Fibroblast of skin of left quadriceps (primary cell): Measurements from ENCODE around the gene BCR.
"Not testable (repeated sequence)": the region's sequence is repeated elsewhere in the genome, so short reads cannot be mapped to it uniquely, and the experiment has no call there.

Source experiments
- DNase-seq, 2 experiments: peaks; one replicate each; pipeline ENCODE4 v3.0.0-alpha.2; 2013; ENCODE audit warnings: low read depth in 2 of 2

Gene BCR

GRCh38 chr22:23180301-23180892, at the start of gene BCR:
Gene BCR (plus strand): TSS chr22:23180509. CDS start chr22:23180961, 452 bp downstream.
- DNase-seq: peak; percentile 25 to 27

- no peak for DNase-seq
Measured at GRCh38 chr22:23130697-23131096, 49.6 kb upstream of the BCR start.

- DNase-seq: no peak
Measured at GRCh38 chr22:23131931-23132330, 48.4 kb upstream of the BCR start.

GRCh38 chr22:23132376-23133091, 47.8 kb upstream of the BCR start:
- no peak for DNase-seq

- no peak for DNase-seq
Measured at GRCh38 chr22:23133922-23134321, 46.4 kb upstream of the BCR start.

GRCh38 chr22:23136991-23137390, 43.3 kb upstream of the BCR start:
- not testable (repeated sequence) for DNase-seq

- DNase-seq: no peak
Measured at GRCh38 chr22:23137468-23137867, 42.8 kb upstream of the BCR start.

GRCh38 chr22:23137905-23138561, 42.3 kb upstream of the BCR start:
- DNase-seq: no peak

- no peak for DNase-seq
Measured at GRCh38 chr22:23138584-23139435, 41.5 kb upstream of the BCR start.

GRCh38 chr22:23140385-23140784, 39.9 kb upstream of the BCR start:
- DNase-seq: no peak

- no peak for DNase-seq
Measured at GRCh38 chr22:23142546-23143105, 37.7 kb upstream of the BCR start.

GRCh38 chr22:23143119-23143518, 37.2 kb upstream of the BCR start:
- DNase-seq: no peak

GRCh38 chr22:23144432-23144831, 35.9 kb upstream of the BCR start:
- DNase-seq: no peak

- peak; percentile 94 to 96 for DNase-seq
Measured at GRCh38 chr22:23144932-23145877, 35.1 kb upstream of the BCR start, which contains the start of gene RAB36. Gene RAB36 (plus strand): TSS chr22:23145477. CDS start chr22:23146617, 1,140 bp downstream.

GRCh38 chr22:23145878-23146470, 34.3 kb upstream of the BCR start:
- no peak for DNase-seq

- no peak for DNase-seq
Measured at GRCh38 chr22:23146478-23147205, 33.7 kb upstream of the BCR start.

GRCh38 chr22:23147617-23148387, 32.5 kb upstream of the BCR start:
- DNase-seq: no peak

- no peak for DNase-seq
Measured at GRCh38 chr22:23149743-23150238, 30.5 kb upstream of the BCR start.
